Endothelial cell of umbilical vein (primary cell): ENCODE results near the gene DHDDS. TPM values are rescaled to one million over a fixed set of nuclear protein-coding genes. Genes with fewer than 3 reads are reported as not detected.

Source experiments
- BruUV-seq: library from RNA; stranded (reverse); fragments of 400-500 nt; replicated peaks from 2 replicates; lab custom pipeline; 2021; lab: Mats Ljungman, UMichigan
- CTCF ChIA-PET: fragments of 300-600, 350-600 bp; sonication (Branson Sonifier 250); formaldehyde crosslinking; loops from one replicate; lab custom pipeline; 2021; ENCODE audit warnings: antibody characterized with exemption, inconsistent platforms; lab: Charles Lee
- POLR2A ChIA-PET: fragments of 300-600, 350-600 bp; sonication (Branson Sonifier 250); formaldehyde crosslinking; loops from one replicate; lab custom pipeline; 2021; ENCODE audit warnings: antibody characterized with exemption, inconsistent platforms; lab: Charles Lee
- DNase-seq: peaks from one replicate; pipeline ENCODE4 v3.0.0-alpha.2; 2011; ENCODE audit warnings: low read depth, low spot score
- FAIRE-seq: peaks from 2 replicates; lab custom pipeline; 2011; peaks lifted over from hg19 to GRCh38; lab: Jason Lieb, UNC
- H2AFZ ChIP-seq: 2 replicates; pipeline ENCODE4 v1.6.0; 2012; ENCODE audit warnings: low read depth, low read length, control low read depth, inconsistent platforms
- H3K27ac ChIP-seq: 2 replicates; pipeline ENCODE4 v1.5.1; 2011; ENCODE audit warnings: low read depth, mild to moderate bottlenecking, control low read depth, low read length, moderate library complexity; ENCODE audit not compliant: insufficient read depth
- H3K27me3 ChIP-seq, 2 experiments: 2 replicates each; pipeline versions ENCODE4 v1.6.0 to v1.6.1; 2011; ENCODE audit warnings: low read length in 2 of 2, mixed read lengths in 1 of 2; ENCODE audit not compliant: control insufficient read depth in 2 of 2, insufficient read depth in 2 of 2
- H3K36me3 ChIP-seq, 2 experiments: 2 replicates in 1 of 2; 3 replicates in 1 of 2; pipeline ENCODE4 v1.5.1; 2011; ENCODE audit warnings: low read length in 2 of 2, mild to moderate bottlenecking in 1 of 2, moderate library complexity in 1 of 2; ENCODE audit not compliant: control insufficient read depth in 2 of 2, insufficient read depth in 2 of 2; ENCODE audit errors: extremely low read depth in 1 of 2
- H3K4me1 ChIP-seq: 3 replicates; pipeline ENCODE4 v1.5.1; 2011; ENCODE audit warnings: mild to moderate bottlenecking, low read length; ENCODE audit not compliant: control insufficient read depth, insufficient read depth; ENCODE audit errors: extremely low read depth
- H3K4me2 ChIP-seq: 2 replicates; pipeline ENCODE4 v1.6.1; 2011; ENCODE audit warnings: low read length, control low read depth, mixed read lengths; ENCODE audit not compliant: insufficient read depth
- H3K4me3 ChIP-seq, 3 experiments: fragments of 200-600 bp in 1 of 3; sonication (generic), shearing (Covaris generic) in 1 of 3; replicated peaks in 1 of 3; 2 replicates each; pipeline ENCODE4 v1.5.1; 2011 to 2016; ENCODE audit warnings: control low read depth in 3 of 3, low read length in 3 of 3, mild to moderate bottlenecking in 2 of 3, inconsistent platforms in 1 of 3, low read depth in 1 of 3, moderate library complexity in 1 of 3; ENCODE audit not compliant: insufficient read depth in 1 of 3
- H3K79me2 ChIP-seq: 2 replicates; pipeline ENCODE4 v1.6.0; 2012; ENCODE audit warnings: low read length, inconsistent platforms; ENCODE audit not compliant: control insufficient read depth, insufficient read depth
- H3K9ac ChIP-seq: replicated peaks from 2 replicates; pipeline ENCODE3; 2011; ENCODE audit warnings: low read length, control low read depth; ENCODE audit not compliant: insufficient read depth; ENCODE audit errors: extremely low read depth
- H3K9me1 ChIP-seq: replicated peaks from 3 replicates; pipeline ENCODE4 v1.6.0; 2011; ENCODE audit warnings: mild to moderate bottlenecking, low read length; ENCODE audit not compliant: control insufficient read depth, insufficient read depth; ENCODE audit errors: extremely low read depth
- H3K9me3 ChIP-seq: replicated peaks from 2 replicates; pipeline ENCODE4 v1.5.1; 2012; ENCODE audit warnings: low read length, inconsistent platforms; ENCODE audit not compliant: control insufficient read depth, insufficient read depth
- H4K20me1 ChIP-seq: replicated peaks from 2 replicates; pipeline ENCODE3; 2011; ENCODE audit warnings: mild to moderate bottlenecking, low read length; ENCODE audit not compliant: control insufficient read depth, insufficient read depth; ENCODE audit errors: extremely low read depth
- CTCF ChIP-seq, 2 donors: IDR thresholded peaks; 1 replicate in 1 of 2; 2 replicates in 1 of 2; pipeline ENCODE4 v1.5.1; 2011; ENCODE audit warnings: low read length in 2 of 2, mild to moderate bottlenecking in 2 of 2, moderate library complexity in 2 of 2, control low read depth in 1 of 2, inconsistent platforms in 1 of 2, low read depth in 1 of 2; ENCODE audit not compliant: insufficient read depth in 1 of 2; ENCODE audit errors: extremely low read depth in 1 of 2
- EZH2 ChIP-seq: IDR thresholded peaks from 2 replicates; pipeline ENCODE4 v1.6.1; 2012; ENCODE audit warnings: borderline replicate concordance, low read depth, mild to moderate bottlenecking, moderate library complexity, low read length, inconsistent platforms; ENCODE audit not compliant: severe bottlenecking
- FOS ChIP-seq: IDR thresholded peaks from 2 replicates; pipeline ENCODE4 v1.6.1; 2011; ENCODE audit warnings: mild to moderate bottlenecking, low read length, moderate library complexity, borderline replicate concordance; ENCODE audit not compliant: insufficient read depth
- GATA2 ChIP-seq: IDR thresholded peaks from 2 replicates; pipeline ENCODE4 v1.7.0; 2011; ENCODE audit warnings: low read depth, mild to moderate bottlenecking, moderate library complexity, mixed read lengths, low read length; ENCODE audit not compliant: insufficient read length, insufficient read depth
- JUN ChIP-seq: IDR thresholded peaks from 2 replicates; pipeline ENCODE4 v1.6.1; 2011; ENCODE audit warnings: borderline replicate concordance, low read depth; ENCODE audit not compliant: insufficient read length, insufficient read depth
- MAX ChIP-seq: IDR thresholded peaks from 2 replicates; pipeline ENCODE4 v1.6.1; 2011; ENCODE audit not compliant: insufficient read depth, insufficient read length
- MYC ChIP-seq: IDR thresholded peaks from one replicate; pipeline ENCODE4 v1.6.1; 2011; ENCODE audit warnings: mild to moderate bottlenecking, low read depth, low read length
- POLR2A ChIP-seq: IDR thresholded peaks from 2 replicates; pipeline ENCODE4 v1.6.1; 2012; ENCODE audit warnings: low read depth, mild to moderate bottlenecking, control low read depth, low read length
- POLR2AphosphoS5 ChIP-seq: IDR thresholded peaks from 2 replicates; pipeline ENCODE4 v1.6.1; 2012; ENCODE audit warnings: low read depth, mild to moderate bottlenecking, control low read depth, low read length, moderate library complexity; ENCODE audit not compliant: insufficient read depth
- dilution Hi-C: fragments of 300-500 bp; cut with MboI; formaldehyde crosslinking; loops from one replicate; pipeline ENCODE4 v1.15.0; 2019; ENCODE audit warnings: low sequenced_read_pairs; ENCODE audit not compliant: extremely low pct_ligation_motif_present
- intact Hi-C: fragments of 100-400 bp; cut with micrococcal nuclease; formaldehyde crosslinking; loops from one replicate; pipeline ENCODE4 v1.10.0; 2022
- polyA plus RNA-seq, 4 experiments: library from polyadenylated mRNA; depleted of rRNA in 3 of 4; stranded (reverse) in 3 of 4; unstranded in 1 of 4; fragments of >200 nt; gene quantifications; 2 replicates each; pipeline versions ENCODE4 v1.2.1 to v1.2.3, GENCODE V29; 2011 to 2012; ENCODE audit warnings: missing spikeins in 1 of 4
- total RNA-seq: library from RNA; stranded (reverse); gene quantifications from 2 replicates; pipeline ENCODE4 v1.2.3, GENCODE V29; 2021

The DHDDS gene
- total and polyA plus RNA-seq, 2 donors (not counting 3 experiments of a cell fraction or from before 2014, with no cell fraction given): 51.3 to 70.7 TPM

GRCh38 chr1:26483980-26484379 is 51.9 kb downstream of the DHDDS start:
- no peak overlapping the region for H3K4me3 ChIP-seq
- peaks cover 4% of the 10 kb centered on the region for H3K4me1 ChIP-seq
- no peaks in the 10 kb centered on the region for H3K27me3 ChIP-seq
- no peak overlapping the region for H3K27ac ChIP-seq
- no TSS peak for BruUV-seq
- intact Hi-C loops (no loop called here), dilution Hi-C loops (no loop called here)
- TF ChIP-seq FOS (no peak), GATA2 (no peak), MAX (no peak), MYC (no peak), POLR2A (no peak), POLR2AphosphoS5 (no peak), EZH2 (no peak), JUN (no peak), CTCF (IDR thresholded peaks at IDR 0.05; ENCODE audit: extremely low read depth in 1 of 2, insufficient read depth in 1 of 2, low read depth in 1 of 2, low read length in 2 of 2) (no peak)
- no peaks in the 10 kb centered on the region for H3K9me3 ChIP-seq
- no peak overlapping the region for H3K4me2 ChIP-seq
- no peak overlapping the region for H3K9ac ChIP-seq
- POLR2A ChIA-PET: no interaction called here
- FAIRE-seq (no peak), DNase-seq (no peak)
- H4K20me1 ChIP-seq: no peaks in the 10 kb centered on the region
- H3K9me1 ChIP-seq: no peaks in the 10 kb centered on the region
- CTCF ChIA-PET: interaction anchor here (1.0 kb wide), 1 partner anchor 14 kb away, joined by 3 read pairs; no protein-coding TSS in a partner anchor
- H3K79me2 ChIP-seq: no peaks in the 10 kb centered on the region
- no peak overlapping the region for H2AFZ ChIP-seq
- no peaks in the 10 kb centered on the region for H3K36me3 ChIP-seq
